Neural progenitor cell (in vitro differentiated cells): ENCODE measurements around the gene TMEM234.

Source experiments
- EZH2 ChIP-seq: fragments of 200-600 bp; sonication (generic); IDR thresholded peaks from 2 replicates; pipeline ENCODE4 v1.6.1; 2017; ENCODE audit warnings: antibody characterized with exemption, mild to moderate bottlenecking, moderate library complexity
- TF ChIP-seq, protein P1 (sequence below): fragments of 200-600 bp; sonication (generic); IDR thresholded peaks from 2 replicates; pipeline ENCODE4 v1.5.1; 2017; ENCODE audit warnings: antibody characterized with exemption, mild to moderate bottlenecking

- no peak for TF ChIP-seq EZH2
- TF ChIP-seq, protein P1, sequence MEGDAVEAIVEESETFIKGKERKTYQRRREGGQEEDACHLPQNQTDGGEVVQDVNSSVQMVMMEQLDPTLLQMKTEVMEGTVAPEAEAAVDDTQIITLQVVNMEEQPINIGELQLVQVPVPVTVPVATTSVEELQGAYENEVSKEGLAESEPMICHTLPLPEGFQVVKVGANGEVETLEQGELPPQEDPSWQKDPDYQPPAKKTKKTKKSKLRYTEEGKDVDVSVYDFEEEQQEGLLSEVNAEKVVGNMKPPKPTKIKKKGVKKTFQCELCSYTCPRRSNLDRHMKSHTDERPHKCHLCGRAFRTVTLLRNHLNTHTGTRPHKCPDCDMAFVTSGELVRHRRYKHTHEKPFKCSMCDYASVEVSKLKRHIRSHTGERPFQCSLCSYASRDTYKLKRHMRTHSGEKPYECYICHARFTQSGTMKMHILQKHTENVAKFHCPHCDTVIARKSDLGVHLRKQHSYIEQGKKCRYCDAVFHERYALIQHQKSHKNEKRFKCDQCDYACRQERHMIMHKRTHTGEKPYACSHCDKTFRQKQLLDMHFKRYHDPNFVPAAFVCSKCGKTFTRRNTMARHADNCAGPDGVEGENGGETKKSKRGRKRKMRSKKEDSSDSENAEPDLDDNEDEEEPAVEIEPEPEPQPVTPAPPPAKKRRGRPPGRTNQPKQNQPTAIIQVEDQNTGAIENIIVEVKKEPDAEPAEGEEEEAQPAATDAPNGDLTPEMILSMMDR = no peak
Measured at GRCh38 chr1:32197074-32197473, 25.1 kb downstream of the TMEM234 start.
